HG02870 (cell line): ENCODE measurements around the gene ZDHHC8.
"Not testable (repeated sequence)": the region's sequence is repeated elsewhere in the genome, so short reads cannot be mapped to it uniquely, and the experiment has no call there.

Source experiments
- ATAC-seq: cut with Tn5 transposase; IDR thresholded peaks from one replicate; pipeline ENCODE4 v1.9.1; 2021; ENCODE audit warnings: mild to moderate bottlenecking, moderate library complexity; ENCODE audit not compliant: unreplicated experiment

The ZDHHC8 gene

DNA sequence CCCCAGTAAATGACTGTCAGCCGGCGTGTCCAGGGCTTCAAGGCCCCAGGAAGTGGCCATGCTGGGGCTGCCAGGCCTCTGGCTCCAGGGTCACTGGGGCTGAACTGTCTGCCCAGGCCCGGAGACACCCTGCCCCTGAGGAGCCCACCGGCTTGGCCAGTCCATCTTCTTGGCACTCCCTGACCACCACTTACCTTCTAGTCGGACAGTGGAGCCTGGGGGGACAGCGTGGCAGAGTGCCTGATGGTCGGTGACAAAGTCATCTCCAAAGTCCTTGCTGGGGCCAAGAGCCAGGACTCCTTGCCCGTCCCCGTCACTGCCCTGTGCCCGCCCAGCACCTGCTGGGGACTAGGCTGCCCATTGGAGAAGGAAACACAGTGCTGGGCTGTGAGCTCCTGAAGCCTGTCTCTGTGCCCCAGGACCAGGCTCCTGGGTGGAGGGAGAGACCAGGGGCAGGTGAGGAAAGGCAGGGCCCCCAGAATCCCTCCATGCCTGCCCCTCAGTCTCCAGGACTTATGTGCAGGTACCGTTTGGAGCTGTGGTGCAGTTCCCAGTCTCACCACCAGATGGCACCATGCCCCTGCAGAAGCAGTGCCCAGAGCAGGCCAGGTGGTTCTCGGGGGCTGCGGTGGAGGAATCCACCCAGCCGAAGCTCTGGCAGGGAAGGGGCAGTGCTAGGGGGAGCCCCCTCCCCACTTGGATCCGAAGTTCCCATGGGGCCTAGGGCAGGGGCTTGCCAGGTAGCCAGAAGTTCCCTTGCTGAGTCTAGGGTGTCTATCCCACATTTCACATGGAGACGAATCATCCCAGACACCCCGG, 25.2 kb downstream of the ZDHHC8 start:
- ATAC-seq = no peak

DNA sequence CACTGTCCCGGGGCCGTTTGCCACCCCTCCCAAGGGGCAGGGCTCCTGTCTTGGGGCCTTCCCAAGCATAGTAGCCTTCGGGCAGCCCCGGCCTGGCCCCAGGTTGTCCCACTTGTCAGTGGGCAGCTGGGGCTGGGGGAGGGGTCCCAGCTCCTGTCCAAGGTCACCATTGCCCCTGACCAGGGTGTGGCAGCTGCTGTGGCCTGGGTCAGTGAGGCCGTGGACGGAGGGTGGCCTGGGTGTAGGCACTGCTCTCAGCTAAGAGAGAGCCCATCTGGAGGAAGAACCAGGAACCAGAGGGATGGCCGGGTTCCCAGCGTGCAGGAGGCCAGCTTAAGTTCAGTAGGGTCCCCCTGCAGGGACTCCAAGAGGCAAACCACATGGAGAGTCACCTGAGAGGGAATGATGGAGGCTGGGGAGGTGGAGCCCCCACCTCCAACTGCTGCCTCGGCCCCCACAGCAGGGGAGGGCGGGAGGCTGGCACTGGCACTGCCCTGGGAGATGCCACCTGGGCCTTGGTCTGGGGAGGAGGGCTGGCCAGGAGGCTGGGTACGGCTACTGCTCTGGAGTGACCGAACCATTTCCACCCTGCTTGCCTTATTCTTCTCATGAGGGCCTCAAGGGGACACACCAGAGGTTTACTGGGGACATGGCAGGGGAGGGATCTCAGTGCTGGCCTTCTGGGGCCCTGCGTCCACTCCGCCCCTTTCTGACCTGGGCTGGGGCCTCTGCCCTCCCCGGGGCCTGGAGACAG, 26.0 kb downstream of the ZDHHC8 start:
- ATAC-seq = no peak

DNA sequence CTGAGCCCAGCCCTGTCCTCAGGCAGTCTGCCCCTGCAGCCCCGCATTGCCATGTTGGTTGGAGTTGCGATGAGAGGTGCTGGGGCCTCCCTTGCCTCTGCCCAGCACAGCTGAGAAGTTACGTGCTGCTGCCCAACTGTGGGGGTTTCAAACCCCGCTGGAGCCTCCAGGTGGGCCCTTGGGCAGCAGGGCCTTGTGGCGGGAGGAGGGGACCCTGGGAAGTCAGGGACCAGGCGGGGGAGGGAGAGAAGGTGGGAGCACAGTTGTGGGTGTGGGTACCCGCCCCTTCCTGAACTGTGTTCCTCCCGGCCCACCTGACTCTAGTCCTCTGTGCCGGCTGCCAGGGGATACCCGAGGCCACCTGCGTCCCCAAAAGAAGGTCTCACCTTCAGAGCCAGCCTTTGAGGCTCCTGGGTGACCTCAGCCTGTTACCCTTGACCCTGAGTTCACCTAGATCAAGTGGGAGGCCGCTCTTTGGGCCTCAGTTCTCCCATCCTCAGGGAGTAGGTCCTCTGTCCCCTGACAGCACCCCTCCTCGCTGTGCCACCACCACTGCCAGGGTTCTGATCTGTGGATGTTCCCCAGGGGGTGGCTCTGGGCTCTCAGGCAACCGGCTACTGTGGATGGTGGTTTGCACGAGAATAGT, 26.9 kb downstream of the ZDHHC8 start:
- ATAC-seq = no peak

DNA sequence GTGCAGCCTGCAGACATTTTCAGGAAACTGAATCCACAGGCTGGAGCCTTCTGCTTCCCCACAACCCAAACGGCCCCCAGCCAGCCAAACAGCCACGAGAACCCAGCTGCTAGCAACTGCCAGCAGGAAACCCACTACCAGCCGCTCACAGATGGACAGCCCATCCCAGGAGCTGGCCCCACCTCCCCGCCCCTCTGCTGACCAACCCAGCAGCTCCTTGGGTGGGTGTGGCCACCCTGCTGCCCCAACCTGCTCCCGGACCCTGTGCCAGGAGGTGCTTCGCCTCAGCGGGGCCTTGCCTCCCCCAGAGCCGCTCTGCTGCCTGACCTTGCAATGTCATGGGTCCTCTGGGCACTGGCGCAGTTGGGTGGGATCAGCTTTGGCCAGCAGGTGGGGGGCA, 27.5 kb downstream of the ZDHHC8 start:
- ATAC-seq = no peak

DNA sequence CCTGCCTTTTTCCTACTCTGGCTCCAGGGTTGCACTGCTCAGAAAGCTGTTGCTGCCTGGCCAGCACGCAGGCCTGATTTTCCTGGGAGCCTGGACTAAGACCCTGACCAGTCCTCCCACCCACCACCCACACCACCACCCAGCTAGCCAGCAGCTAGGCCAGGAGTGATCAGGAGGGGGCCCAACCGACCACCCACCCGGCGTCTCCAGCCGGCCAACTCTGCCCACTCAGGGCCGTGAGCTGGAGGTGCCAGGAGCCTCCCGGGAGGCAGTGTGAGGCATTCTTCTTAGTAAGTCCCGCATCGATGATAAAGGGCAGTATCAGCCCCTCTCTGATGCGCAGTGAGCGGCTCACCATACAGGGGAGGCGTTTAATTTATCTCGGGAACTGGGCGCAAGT, 27.9 kb downstream of the ZDHHC8 start:
- ATAC-seq = not testable (repeated sequence)

DNA sequence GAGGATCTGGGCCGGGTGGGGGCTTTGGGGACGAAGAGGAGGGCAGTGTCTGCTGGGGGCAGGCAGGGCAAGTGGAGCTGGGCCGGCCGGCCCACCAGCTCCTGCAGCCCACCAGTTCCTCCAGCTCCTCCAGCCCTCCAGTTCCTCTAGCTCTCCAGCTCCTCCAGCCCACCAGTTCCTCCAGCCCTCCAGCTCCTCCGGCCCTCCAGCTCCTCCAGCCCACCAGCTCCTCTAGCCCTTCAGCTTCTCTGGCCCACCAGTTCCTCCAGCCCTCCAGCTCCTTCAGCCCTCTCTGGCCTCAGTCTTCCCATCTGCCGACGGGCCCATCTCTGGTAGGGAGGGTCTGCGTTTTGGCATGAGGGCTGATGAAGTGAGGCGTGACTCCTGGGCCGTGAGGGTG, 28.4 kb downstream of the ZDHHC8 start:
- ATAC-seq = no peak

DNA sequence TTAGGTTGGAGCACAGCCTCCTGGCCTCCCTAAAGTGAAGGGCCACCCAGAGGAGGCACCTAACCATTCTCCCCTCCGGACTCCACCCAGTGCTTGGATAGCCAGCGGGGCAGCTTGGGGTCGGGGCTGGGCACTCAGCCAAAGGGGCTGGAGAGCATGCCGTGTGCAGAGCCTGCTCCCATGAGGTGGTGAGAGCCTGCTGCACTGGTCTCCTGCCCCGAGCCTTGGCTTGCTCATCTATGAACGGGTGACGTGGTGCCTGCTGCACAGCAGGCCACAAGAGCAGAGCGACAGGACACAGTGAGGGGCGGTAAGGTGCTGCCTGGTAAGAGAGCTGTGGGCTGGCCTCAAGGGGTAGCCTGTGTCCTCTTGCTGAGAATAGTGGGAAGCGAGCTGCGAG, 33.3 kb downstream of the ZDHHC8 start:
- no peak for ATAC-seq

DNA sequence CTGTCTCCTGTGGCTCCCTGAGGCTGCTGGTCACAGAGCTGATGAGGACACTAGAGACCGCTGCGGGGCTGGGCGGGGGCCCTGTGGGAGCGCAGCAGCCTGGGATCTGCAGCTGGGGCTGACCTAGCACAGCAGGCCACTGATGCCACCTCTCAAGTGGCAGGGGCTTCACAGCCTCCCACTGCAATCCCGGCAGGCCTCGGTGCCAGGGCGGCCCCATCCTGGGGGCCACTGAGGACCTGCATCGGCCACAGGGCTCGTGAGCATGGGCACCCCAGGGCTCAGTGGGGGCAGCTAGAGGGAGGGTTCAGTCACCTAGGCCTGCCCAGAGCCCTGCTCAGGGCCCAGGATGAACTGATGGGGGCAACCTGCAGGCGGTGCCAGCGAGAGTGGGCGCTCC, 33.8 kb downstream of the ZDHHC8 start:
- no peak for ATAC-seq

DNA sequence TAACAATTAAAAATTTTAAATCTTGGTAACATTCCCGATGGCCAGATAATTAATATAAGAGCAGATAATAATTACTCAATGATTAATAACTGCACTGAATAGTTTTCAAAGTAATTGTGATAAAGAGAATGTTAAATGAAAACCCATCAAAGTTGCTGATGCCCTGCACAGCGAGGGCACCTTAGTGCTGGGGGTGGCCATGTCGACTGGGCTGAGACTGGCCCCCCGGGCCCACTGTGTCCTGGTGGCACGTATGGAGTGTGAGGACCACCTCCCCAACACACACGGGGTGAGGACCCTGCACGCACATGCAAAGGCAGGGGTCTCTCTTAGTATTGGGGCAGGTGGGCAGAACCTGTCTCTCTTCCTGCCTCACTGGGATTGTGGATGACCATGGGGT, 34.3 kb downstream of the ZDHHC8 start:
- ATAC-seq = no peak

DNA sequence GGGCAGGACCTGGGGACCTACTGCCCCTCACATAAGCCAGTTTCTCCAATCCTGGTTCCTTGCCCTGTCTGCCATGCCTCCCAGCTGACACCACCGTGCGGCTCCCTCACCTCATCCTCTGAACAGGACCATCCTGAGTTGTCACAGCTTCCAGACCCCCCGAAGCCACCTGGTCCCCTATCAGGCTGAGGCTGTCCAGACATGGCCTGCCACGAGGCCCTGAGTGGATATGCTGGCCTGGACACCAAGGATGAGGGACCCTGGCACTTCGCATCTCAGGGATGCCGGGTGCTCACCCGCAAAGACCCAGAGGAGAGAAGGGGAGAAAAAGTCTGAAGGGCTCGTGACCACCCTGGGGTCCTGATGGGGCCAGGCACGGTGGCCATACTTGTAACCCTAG, 35.1 kb downstream of the ZDHHC8 start:
- ATAC-seq = no peak

DNA sequence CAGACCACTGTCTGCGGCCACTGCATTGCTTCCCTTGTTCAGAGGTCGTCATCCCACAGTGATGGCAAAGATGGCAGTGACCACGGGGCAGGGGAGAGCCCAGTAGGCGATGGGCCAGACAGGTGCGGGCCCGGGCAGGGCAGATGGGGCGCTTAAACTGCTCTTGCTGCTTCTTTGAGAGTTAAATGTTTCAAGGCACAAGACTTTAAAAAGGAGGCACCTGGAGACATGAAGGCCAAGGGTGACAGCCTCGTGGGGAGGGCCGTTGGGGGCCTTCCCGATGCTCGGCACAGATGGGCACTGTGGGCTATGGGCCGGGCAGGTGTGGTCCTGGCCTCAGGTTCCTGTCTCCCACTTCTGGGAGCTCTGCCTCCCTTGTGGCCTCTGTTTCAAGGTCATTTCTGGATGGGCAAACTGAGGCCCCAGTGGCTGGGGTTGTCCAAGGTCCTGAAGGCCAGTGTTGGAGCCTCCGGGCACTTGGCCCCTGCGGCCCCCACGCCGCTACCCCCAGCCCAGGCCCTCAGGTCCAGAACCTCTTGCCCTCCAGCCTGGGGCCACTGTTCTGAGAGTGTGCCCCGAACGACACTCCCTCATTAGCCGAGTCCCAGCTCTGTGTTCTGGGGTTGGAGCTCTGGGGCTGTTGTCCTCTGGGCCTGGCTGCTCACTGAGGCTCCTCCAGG, 36.2 kb downstream of the ZDHHC8 start:
- ATAC-seq = no peak

DNA sequence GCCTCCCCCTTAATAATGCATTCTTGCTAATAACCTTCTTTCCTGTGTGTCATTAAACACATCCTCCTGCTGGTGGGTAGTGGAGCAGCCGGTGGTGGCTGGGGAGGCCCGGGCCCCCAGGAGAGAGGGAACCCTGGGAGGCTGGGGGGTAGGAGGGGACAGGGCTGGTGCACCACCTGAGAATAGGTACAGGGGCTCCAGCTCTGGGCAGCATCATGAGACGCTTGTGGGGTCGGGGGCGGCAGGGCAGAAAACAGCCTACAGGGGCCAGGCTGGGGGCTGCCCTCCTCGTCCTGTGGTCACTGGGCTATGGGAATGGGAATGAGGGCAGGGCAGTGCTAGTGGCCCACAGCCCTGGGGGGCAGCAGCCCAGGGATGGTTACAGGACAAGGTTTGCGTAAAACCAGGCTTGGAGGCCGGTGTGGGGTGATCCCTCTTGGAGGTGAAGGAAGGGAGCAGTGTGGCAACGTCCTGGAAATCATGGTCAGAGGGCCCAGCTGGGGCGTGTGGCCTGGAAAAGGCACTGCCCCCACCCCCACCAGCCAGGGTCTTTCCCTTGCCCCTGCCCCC, 37.7 kb downstream of the ZDHHC8 start:
- no peak for ATAC-seq

DNA sequence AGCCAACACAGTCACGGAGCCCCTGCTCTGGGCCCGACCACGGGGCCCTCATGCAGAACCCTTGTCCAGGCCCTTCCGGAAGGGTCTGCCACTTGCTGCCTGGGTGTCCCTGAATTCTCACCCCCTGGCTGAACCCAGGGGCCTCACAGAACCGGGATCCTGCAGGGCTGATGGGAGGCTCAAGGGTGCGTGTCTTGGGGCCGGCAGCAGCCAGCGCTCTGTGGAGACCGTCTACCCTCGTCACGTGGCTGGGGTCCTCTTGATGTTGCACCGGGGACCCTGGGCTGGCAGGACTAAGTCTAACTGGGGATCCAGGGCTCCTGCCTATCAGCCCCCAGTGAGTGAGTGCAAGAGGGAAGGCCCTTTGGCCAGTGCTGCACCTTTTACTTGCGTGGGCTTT, 38.6 kb downstream of the ZDHHC8 start:
- no peak for ATAC-seq

DNA sequence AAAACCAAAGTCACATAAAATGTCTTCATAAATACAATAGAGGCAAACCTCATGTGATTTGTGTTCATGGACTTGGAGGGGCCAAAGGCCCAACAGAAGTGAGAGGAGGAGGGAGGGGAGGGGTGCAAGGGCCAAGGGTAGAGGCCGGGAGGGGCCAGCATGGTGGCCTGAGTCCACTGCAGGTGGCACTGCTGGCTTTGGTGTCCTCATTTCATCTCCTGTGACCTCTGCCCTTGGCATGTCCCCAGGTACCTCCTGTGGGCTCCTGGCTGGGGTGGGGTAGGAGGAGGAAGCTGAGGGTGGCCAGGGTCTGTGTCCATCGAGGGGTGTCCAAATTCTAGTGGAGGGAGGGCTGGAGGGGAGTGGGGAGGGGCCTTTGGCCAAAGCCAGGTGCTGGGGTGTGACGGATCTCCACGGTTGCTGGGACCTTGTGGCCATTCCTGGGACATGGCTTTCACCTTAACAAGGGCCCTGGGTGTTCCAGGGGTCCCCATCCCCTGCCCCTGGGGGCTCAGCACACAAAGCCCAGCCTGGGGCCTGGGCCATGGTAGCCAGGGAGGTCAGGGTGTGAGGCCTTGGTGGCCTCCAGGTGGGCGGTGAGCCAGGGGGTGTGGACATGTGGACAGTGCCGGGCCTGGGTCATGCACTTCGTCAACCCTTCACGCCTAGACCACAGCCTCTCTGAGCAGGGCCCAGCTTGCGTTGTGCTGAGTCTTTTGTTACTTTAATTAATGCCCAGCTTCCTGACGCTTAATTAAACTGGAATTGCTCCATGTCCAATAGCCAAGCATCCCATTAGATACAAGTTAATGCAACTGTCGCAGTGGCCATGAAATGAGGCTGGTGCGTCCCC, 39.9 kb downstream of the ZDHHC8 start:
- ATAC-seq = no peak

DNA sequence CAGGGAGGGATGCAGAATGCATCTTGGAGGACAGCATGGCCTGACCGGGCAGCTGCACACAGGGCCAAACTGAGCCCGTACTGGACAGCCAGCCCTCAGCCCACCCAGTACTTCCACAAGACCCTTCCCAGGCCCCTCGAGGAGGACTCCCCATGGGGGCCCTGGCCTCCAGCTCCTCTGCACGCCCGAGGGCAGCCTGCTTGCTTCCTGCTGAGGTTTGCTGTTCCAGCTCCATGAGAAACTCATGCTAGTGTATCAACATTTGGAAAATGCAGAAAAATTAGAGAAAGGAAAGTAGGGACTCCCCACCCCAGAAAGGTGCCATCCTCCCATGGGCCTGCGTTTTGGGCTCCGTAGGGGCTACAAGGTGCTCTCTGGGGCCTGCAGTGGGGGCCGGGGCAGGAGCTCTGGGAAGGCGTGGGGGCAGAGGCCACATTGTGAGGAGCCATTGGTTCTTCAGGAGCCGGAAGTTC, 40.6 kb downstream of the ZDHHC8 start:
- no peak for ATAC-seq

DNA sequence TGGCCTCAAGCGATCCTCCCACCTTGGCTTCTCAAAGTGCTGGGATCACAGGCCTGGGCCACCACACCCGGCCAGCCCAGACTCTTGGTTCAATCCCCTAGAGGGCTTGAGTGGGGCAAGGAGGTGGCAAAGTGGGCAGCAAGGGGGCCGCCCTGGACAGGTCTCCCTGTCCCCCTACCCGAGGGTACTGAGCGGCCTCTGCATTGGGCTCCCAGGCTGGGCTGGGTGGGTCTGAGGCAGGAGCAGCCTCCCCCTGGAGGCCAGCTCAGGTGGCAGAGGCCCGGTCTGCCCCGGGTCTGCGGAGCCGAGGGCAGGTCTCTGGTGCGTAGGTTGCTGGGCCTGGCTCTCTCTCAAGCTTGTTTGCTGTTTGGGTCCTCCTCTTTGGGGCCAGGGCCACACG, 41.6 kb downstream of the ZDHHC8 start:
- ATAC-seq = no peak

DNA sequence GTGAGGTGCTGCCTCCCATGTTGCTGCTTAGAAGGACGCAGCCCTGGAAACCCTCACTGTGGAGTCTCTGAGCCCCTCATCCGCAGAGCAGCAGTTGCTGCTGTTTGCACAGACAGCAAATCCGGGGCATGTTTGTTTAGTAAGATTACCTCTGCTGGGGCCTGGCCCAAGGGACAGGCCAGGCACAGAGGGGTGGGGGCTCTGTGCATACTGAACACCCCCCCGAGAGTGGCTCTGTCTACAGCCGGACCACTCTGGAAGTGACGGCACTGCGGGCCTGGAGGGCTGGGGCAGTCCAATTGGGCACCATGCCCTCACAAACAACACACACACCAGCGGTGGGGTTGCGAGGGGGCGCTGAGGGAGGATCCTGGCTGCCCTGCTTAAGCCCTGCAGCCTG, 42.2 kb downstream of the ZDHHC8 start:
- ATAC-seq = no peak

DNA sequence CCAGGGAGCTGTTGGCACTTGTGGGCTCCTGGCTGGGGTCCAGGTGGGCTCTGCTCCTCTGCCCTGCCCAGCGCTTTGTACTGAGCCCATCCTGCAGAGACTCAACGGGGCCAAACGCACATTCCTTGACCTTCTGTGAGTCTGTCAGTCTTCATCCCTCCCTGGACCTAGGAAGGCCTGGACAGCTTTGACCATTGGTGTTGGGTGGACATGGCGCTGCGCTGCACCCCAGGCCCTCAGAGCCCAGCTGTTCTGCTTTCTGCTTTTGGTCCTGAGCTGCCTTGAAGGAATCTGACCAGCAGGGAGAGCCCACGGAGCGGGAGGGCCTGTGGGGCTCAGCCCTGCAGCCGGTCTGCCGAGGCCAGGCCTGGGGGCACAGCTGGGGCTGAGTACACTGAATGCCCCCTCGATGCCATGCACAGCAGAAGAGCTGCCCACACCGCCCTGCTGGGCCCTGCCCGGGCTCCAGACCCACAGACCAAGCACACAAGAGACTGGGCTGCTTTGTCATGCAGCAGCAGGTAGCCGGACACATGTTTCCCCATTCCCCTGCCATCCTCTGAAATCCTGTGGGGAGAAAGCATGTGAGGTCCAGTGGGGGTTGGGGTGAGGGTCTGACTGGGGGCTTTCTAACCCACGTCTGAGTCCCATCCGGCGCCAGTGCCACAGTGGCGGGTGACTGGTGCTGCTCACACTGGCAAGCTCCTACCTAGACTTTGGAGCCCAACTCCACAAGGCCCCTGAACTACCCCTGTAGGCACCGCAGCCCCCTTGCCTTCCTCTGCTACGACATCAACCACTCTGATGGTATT, 43.4 kb downstream of the ZDHHC8 start:
- no peak for ATAC-seq

DNA sequence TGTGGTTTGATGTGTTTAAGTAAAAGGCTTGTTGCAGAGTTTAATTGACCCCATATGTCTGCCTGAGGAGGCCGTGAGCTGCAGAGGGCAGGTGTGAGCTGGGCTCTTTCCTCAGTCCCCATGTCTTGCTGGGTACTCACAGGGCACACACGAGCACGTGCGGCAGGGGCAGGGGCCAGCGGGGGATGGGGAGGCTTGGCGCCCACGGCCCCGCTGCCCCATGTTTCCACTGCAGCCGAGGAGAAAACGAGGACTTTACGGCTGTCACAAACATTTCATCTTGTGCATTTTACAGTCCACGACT, 43.9 kb downstream of the ZDHHC8 start:
- ATAC-seq = no peak
